HepG2 (cell line): ENCODE measurements around the gene RIMKLB. TPM values are rescaled to one million over a fixed set of nuclear protein-coding genes. Genes with fewer than 3 reads are reported as not detected.

Source experiments
- ATAC-seq: fragments of 200-7000 bp; cut with Tn5 transposase; 3 replicates; pipeline ENCODE4 v1.9.1; 2020; ENCODE audit warnings: mild to moderate bottlenecking, moderate library complexity
- BruUV-seq: library from RNA; stranded (reverse); fragments of 400-500 nt; replicated peaks from 2 replicates; lab custom pipeline; 2021; lab: Mats Ljungman, UMichigan
- CTCF ChIA-PET: fragments of 300-600 bp; formaldehyde crosslinking; extraction: SDS; loops from one replicate; lab custom pipeline; 2021; ENCODE audit warnings: low total read pairs, inconsistent platforms, low intra/inter-chr PET ratio; lab: Yijun Ruan, JAX
- POLR2A ChIA-PET: fragments of 350-600 bp; sonication (Branson Sonifier 250); formaldehyde crosslinking; loops from one replicate; lab custom pipeline; 2020; ENCODE audit warnings: antibody characterized with exemption, inconsistent platforms; lab: Yijun Ruan, JAX
- DNase-seq: peaks from one replicate; pipeline ENCODE4 v3.0.0-alpha.2; 2015; ENCODE audit warnings: low spot score
- FAIRE-seq: peaks from 3 replicates; lab custom pipeline; 2011; peaks lifted over from hg19 to GRCh38; lab: Jason Lieb, UNC
- H2AFZ ChIP-seq: one replicate; pipeline ENCODE4 v1.6.1; 2011; ENCODE audit warnings: low read length, inconsistent platforms
- H3K27ac ChIP-seq: fragments of 300-600 bp; 3 replicates; pipeline ENCODE4 v1.8.0; 2011; ENCODE audit warnings: mixed run types, mild to moderate bottlenecking, mixed read lengths, low read length, inconsistent platforms; ENCODE audit not compliant: insufficient read depth; ENCODE audit errors: extremely low read length
- H3K27me3 ChIP-seq, 2 experiments: fragments of 200-600 bp in 1 of 2; 2 replicates in 1 of 2; 3 replicates in 1 of 2; pipeline versions ENCODE4 v1.6.0 to v1.8.0; 2011; ENCODE audit warnings: low read length in 2 of 2, mild to moderate bottlenecking in 2 of 2, moderate library complexity in 2 of 2, inconsistent platforms in 1 of 2; ENCODE audit not compliant: insufficient read depth in 2 of 2, control insufficient read depth in 1 of 2
- H3K36me3 ChIP-seq, 2 experiments: fragments of 200-600 bp in 1 of 2; replicated peaks in 1 of 2; 2 replicates in 1 of 2; 3 replicates in 1 of 2; pipeline versions ENCODE4 v1.5.1 to v1.8.0; 2011; ENCODE audit warnings: low read length in 2 of 2, inconsistent platforms in 1 of 2; ENCODE audit not compliant: insufficient read depth in 2 of 2, control insufficient read depth in 1 of 2
- H3K4me1 ChIP-seq: 2 replicates; pipeline ENCODE4 v1.5.1; 2012; ENCODE audit warnings: low read length, inconsistent platforms; ENCODE audit not compliant: insufficient read depth
- H3K4me2 ChIP-seq: 2 replicates; pipeline ENCODE4 v1.6.0; 2011; ENCODE audit warnings: low read depth, low read length, inconsistent platforms
- H3K4me3 ChIP-seq, 3 experiments: fragments of 200-600 bp in 1 of 3; sonication (generic), shearing (Covaris generic) in 1 of 3; replicated peaks in 1 of 3; 2 replicates each; pipeline ENCODE4 v1.5.1; 2011 to 2016; ENCODE audit warnings: low read length in 3 of 3, inconsistent platforms in 2 of 3, low read depth in 2 of 3, mild to moderate bottlenecking in 2 of 3, control low read depth in 1 of 3, mixed read lengths in 1 of 3; ENCODE audit not compliant: insufficient read depth in 1 of 3
- H3K79me2 ChIP-seq: one replicate; pipeline ENCODE4 v1.6.1; 2011; ENCODE audit warnings: low read length, inconsistent platforms; ENCODE audit not compliant: insufficient read depth
- H3K9ac ChIP-seq: 2 replicates; pipeline ENCODE4 v1.6.0; 2011; ENCODE audit warnings: mild to moderate bottlenecking, low read depth, low read length, inconsistent platforms; ENCODE audit not compliant: insufficient read depth
- H3K9me3 ChIP-seq: 2 replicates; pipeline ENCODE4 v1.5.1; 2012; ENCODE audit warnings: mild to moderate bottlenecking, low read length
- H4K20me1 ChIP-seq: 2 replicates; pipeline ENCODE4 v1.6.0; 2011; ENCODE audit warnings: inconsistent platforms, mild to moderate bottlenecking, low read length, moderate library complexity; ENCODE audit not compliant: insufficient read depth
- FOXO4 ChIP-seq: sonication (generic); formaldehyde crosslinking; conservative IDR thresholded peaks from 2 replicates; pipeline ENCODE4 v1.8.1; 2023; ENCODE audit warnings: missing genetic modification reagents
- GMEB1 ChIP-seq: sonication (generic); formaldehyde crosslinking; IDR thresholded peaks from 2 replicates; pipeline ENCODE4 v1.5.1; 2020; ENCODE audit warnings: missing genetic modification reagents, mild to moderate bottlenecking, borderline replicate concordance
- HES4 ChIP-seq: sonication (generic); formaldehyde crosslinking; IDR thresholded peaks from 2 replicates; pipeline ENCODE4 v1.9.0; 2021; ENCODE audit warnings: mild to moderate bottlenecking, missing genetic modification reagents, borderline replicate concordance
- HNRNPK ChIP-seq: fragments of 200-400 bp; formaldehyde crosslinking; IDR thresholded peaks from 2 replicates; pipeline ENCODE4 v1.6.1; 2018; ENCODE audit warnings: low read length, low read depth, moderate library complexity, mild to moderate bottlenecking; ENCODE audit not compliant: poor library complexity, severe bottlenecking
- HNRNPLL ChIP-seq: fragments of 200-400 bp; formaldehyde crosslinking; IDR thresholded peaks from 2 replicates; pipeline ENCODE4 v1.6.1; 2017; ENCODE audit warnings: mild to moderate bottlenecking, low read depth, low read length; ENCODE audit not compliant: poor library complexity, severe bottlenecking
- MAZ ChIP-seq, 2 experiments: sonication (generic) in 1 of 2; formaldehyde crosslinking in 1 of 2; IDR thresholded peaks; 2 replicates each; pipeline versions ENCODE4 v1.5.0 to v1.6.1; 2012 to 2020; ENCODE audit warnings: low read depth in 2 of 2, mild to moderate bottlenecking in 2 of 2, borderline replicate concordance in 1 of 2, improper control_type of control experiment in 1 of 2, low read length in 1 of 2, missing genetic modification reagents in 1 of 2, moderate library complexity in 1 of 2
- MBD4 ChIP-seq: IDR thresholded peaks from 2 replicates; pipeline ENCODE4 v1.6.1; 2012; ENCODE audit warnings: low read length, inconsistent platforms, borderline replicate concordance
- NR2F1 ChIP-seq, 2 experiments: fragments of 450-650 bp in 1 of 2; formaldehyde crosslinking in 1 of 2; IDR thresholded peaks; 2 replicates each; pipeline versions ENCODE4 v1.5.0 to v1.6.1; 2016 to 2020; ENCODE audit warnings: mild to moderate bottlenecking in 1 of 2, missing compliant biosample characterization in 1 of 2, missing genetic modification reagents in 1 of 2, moderate library complexity in 1 of 2
- NR2F6 ChIP-seq, 2 experiments: IDR thresholded peaks; 2 replicates each; pipeline ENCODE4 v1.6.1; 2016; ENCODE audit warnings: antibody characterized with exemption in 1 of 2, mild to moderate bottlenecking in 1 of 2
- NR3C1 ChIP-seq: sonication (generic); formaldehyde crosslinking; IDR thresholded peaks from 2 replicates; pipeline ENCODE4 v1.4.0; 2020; ENCODE audit warnings: missing genetic modification reagents
- ZNF142 ChIP-seq: sonication (generic); formaldehyde crosslinking; IDR thresholded peaks from 2 replicates; pipeline ENCODE4 v1.4.0; 2020; ENCODE audit warnings: missing genetic modification reagents
- ZNF777 ChIP-seq: sonication (generic); formaldehyde crosslinking; IDR thresholded peaks from 2 replicates; pipeline ENCODE4 v1.4.0; 2020; ENCODE audit warnings: missing genetic modification reagents
- ZNF891 ChIP-seq: sonication (generic); formaldehyde crosslinking; IDR thresholded peaks from 2 replicates; pipeline ENCODE4 v1.5.0; 2020; ENCODE audit warnings: mild to moderate bottlenecking, missing genetic modification reagents
- WGBS: methylation state at CpG from one replicate; pipeline ENCODE4 v1.1.6; 2017; ENCODE audit warnings: low lambda C conversion rate; 5-methylcytosine and 5-hydroxymethylcytosine counted together
- in situ Hi-C: cut with HindIII; loops from 2 replicates; pipeline ENCODE4 v1.10.0; 2017; ENCODE audit warnings: low pct_unique_long_range_greater_than_20kb; ENCODE audit not compliant: extremely low pct_ligation_motif_present
- intact Hi-C: fragments of 100-400 bp; cut with micrococcal nuclease; formaldehyde crosslinking; loops from one replicate; pipeline ENCODE4 v1.10.0; 2022; ENCODE audit not compliant: unreplicated experiment
- polyA plus RNA-seq, 8 experiments: library from polyadenylated mRNA; depleted of rRNA in 3 of 8; stranded (reverse) in 7 of 8; unstranded in 1 of 8; fragments of >200 nt; fragmentation: Illumina TruSeq in 4 of 8; extraction: Trizol in 4 of 8; gene quantifications; 2 replicates each; pipeline versions ENCODE4 v1.2.1 to v1.2.3, GENCODE V29; 2011 to 2016; ENCODE audit warnings: low read depth in 4 of 8, missing spikeins in 1 of 8, mixed read lengths in 1 of 8; ENCODE audit not compliant: insufficient read depth in 1 of 8
- total RNA-seq, 5 experiments: library from RNA; depleted of rRNA; stranded (reverse); fragments of >200 nt; fragmentation: Illumina TruSeq; extraction: Trizol; gene quantifications; 2 replicates each; pipeline ENCODE4 v1.2.3, GENCODE V29; 2016; ENCODE audit warnings: low read depth in 1 of 5

The RIMKLB gene
- total and polyA plus RNA-seq, 2 of the 13 experiments (the other 11 are each of a cell fraction or from before 2014, with no cell fraction given) = 0.33 to 0.40 TPM

GRCh38 chr12:8698132-8698851, 501 bp downstream of the RIMKLB start:
- Histone ChIP-seq H3K27ac (no peak overlapping the region), H3K4me2 (peak overlapping the region; percentile 79), H3K36me3 (no peaks in the 10 kb centered on the region), H3K4me1 (peaks cover 8% of the 10 kb centered on the region), H3K9ac (no peak overlapping the region), H4K20me1 (no peaks in the 10 kb centered on the region), H3K4me3 (peak overlapping the region; percentile 59 to 75 (median 70); a peak in 4 of 6 replicates), H3K79me2 (no peaks in the 10 kb centered on the region), H3K27me3 (peaks cover 3 to 38% of the 10 kb centered on the region in 2 experiments; a peak in 3 of 5 replicates), H3K9me3 (no peaks in the 10 kb centered on the region), H2AFZ (no peak overlapping the region)
- BruUV-seq = no TSS peak
- FAIRE-seq (no peak), DNase-seq (no peak), ATAC-seq (peak; percentile 48)
- intact Hi-C loops (no loop called here), in situ Hi-C loops (no loop called here)
- ChIA-PET CTCF (no interaction called here), POLR2A (no interaction called here)
- 2% methylated on average over 13 of the region's 85 CpGs for WGBS
- TF ChIP-seq HES4 (CRISPR knock-in tag) (0 out of 2 replicates have a peak, but pooled peaks have one; percentile 9), ZNF142 (CRISPR knock-in tag) (0 out of 2 replicates have a peak, but pooled peaks have one; percentile 11), GMEB1 (CRISPR knock-in tag) (no peak), ZNF891 (CRISPR knock-in tag) (no peak), ZNF777 (CRISPR knock-in tag) (peak; percentile 48), MAZ (IDR thresholded peaks at IDR 0.05; ENCODE audit: borderline replicate concordance, low read depth, low read length) (no peak), MAZ (CRISPR knock-in tag; IDR thresholded peaks at IDR 0.05; ENCODE audit: low read depth) (0 out of 2 replicates have a peak, but pooled peaks have one; percentile 36), HNRNPK (peak; percentile 18), FOXO4 (CRISPR knock-in tag) (no peak), NR3C1 (no peak), MBD4 (no peak), NR2F1 (CRISPR knock-in tag; IDR thresholded peaks at IDR 0.05) (no peak), NR2F6 (IDR thresholded peaks at IDR 0.05) (no peak), NR2F6 (CRISPR knock-in tag; IDR thresholded peaks at IDR 0.05) (no peak), HNRNPLL (peak; percentile 12)
